Activated CD4-positive, CD25-positive, alpha-beta regulatory T cell (primary cell): Measurements from ENCODE around the gene HECA.
"Not testable (repeated sequence)": the region's sequence is repeated elsewhere in the genome, so short reads cannot be mapped to it uniquely, and the experiment has no call there.

Experiments used
- DNase-seq, 4 experiments: peaks; one replicate each; lab custom pipeline; 2025; lab: John Stamatoyannopoulos, UW

The HECA gene

DNA sequence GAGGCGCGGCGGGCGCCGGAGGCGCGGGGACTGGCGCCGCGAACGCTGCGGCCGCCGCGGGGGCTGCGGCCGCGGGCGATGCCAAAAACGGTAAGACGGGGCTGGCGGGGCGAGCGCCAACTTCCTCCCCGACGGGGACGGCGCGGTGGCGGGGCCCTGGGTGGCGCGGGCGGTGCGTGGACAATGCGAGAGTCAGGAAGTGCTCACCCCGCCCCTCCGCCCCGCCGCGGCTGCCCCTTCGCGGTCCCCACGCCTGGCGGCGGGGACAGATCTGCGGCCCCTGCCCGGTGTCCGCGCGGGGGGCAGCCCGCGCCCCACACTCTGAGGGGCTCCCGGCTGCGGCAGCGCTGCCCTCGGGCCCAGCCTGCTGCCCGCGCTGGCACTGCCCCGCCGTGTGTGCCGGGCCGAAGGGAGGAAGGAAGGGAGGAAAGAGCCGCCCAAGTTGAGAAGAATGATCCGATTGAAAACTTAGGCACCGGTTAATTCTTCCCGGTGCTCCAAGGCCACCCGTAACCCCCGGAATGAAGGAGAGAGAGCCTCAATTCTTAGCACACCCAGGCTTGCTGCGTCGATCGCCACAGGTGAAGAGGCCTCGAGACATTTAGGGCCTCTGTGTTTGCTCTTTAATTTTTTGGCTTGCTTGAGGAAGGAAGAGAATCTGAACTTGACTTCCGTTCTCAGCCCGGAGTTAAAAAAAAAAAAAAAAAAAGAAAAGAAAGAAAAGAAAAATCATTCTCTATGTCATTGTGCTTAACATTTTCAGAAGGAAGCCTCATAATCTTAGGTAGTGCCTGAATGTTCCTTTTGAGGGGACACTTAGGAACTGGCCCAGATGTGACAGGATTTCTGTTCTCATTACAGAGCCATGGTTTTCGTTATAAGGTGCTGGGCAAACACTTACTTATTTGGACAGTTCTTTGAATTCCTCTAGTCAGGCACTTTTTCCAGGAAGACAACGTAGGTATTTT, 982 bp downstream of the HECA start:
- peak; percentile 27 to 51 (median 40) for DNase-seq

DNA sequence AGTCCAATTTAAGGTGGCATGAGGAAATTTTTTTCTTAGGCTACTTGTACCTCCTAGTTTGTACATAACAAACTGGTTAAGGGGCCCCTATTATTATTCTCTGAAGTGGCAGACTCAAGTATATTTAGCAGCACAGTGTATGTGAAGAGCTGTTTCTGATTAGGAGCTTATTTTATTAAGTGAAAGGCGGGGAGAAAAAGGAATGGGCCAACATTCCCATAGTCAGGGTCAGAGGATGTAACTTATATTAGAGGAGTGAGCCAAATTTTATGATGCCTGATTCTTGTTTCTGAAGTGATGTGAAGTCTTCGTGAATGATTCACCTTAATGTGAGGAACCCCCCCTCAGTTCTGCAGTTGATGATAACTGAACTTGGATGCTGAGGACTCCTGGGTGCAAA, 2.8 kb downstream of the HECA start:
- DNase-seq = no peak

GRCh38 chr6:139140854-139141253, 6.0 kb downstream of the HECA start:
- not testable (repeated sequence) for DNase-seq

GRCh38 chr6:139142262-139142661, 7.4 kb downstream of the HECA start:
- no peak for DNase-seq

DNA sequence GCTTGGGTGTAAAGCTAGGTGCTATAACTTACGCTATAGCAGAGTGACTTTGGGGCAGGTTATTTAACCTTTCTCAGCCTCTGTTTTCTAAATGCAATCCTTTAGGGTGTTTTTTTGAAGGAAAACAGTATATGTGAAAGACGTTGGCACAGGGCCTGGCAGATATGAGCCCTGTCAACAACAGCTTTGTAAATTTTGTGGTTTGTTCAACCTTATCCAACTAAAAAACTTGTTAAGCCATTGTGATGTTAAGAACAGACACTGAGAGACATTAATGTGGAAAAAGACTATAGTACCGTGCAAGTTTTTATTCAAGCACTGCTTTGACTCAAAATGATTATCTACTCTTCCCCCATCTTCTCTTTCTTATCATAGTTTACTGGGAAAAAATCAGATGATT, 8.2 kb downstream of the HECA start:
- no peak for DNase-seq

GRCh38 chr6:139144490-139145085, 9.7 kb downstream of the HECA start:
- DNase-seq = no peak

DNA sequence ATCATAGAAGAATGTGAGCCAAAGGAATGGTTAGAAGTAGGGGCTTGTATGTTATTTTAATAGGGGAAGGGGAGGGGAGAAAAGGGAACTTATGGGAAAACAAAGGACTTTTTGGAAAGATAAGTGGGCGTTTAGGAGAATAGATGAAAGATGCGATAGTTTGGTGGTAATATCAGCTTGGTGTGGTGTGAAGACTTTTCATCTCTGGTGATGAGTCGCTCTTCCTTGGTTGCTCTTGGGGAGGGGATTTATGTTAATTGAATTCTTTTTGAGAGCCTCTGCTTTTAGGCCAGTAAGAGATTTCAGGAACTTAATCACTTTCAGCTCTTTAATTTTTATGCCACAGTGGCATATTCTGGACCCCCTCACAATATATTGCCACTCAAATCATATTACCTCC, 10.8 kb downstream of the HECA start:
- no peak for DNase-seq

GRCh38 chr6:139146317-139146726, 11.4 kb downstream of the HECA start:
- no peak for DNase-seq

DNA sequence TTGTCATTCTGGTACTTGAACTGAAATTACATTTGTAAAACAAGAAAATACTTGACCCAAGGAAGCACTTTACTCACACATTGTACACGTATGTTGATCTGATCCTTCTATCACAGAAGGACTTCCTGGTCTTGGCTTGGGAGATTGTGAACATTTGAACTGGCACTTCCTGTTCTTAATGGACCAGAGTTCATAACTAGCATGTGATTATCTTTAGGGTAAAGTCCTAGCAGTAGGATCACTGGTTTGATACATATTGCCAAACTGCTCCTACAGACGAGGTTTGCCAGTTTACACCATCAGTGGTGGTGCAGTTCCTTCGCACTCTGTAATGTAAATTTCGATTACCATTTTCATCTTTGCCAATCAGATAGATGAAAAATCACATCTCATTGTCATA, 12.7 kb downstream of the HECA start:
- DNase-seq = no peak

GRCh38 chr6:139148557-139149235, 13.8 kb downstream of the HECA start:
- no peak for DNase-seq

DNA sequence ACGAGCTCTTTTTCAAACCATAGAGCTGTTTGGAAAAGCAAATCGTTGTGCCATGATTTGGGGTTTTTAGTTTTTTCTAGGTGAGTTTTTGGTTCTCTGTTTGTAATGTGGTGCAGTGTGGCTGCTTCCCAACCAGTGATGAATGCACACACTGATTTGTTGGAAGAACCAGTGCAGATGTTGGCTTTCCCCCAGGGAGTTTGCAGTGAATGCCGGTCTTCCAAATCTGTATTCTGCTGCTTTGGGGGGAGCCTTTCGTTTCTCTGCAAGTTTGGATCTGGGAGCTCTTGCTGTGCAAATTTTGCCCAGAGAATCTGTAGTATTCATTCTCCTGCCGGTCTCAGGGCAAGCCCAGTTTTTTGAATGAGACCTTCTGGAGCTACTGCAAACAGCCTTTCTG, 14.5 kb downstream of the HECA start:
- no peak for DNase-seq

DNA sequence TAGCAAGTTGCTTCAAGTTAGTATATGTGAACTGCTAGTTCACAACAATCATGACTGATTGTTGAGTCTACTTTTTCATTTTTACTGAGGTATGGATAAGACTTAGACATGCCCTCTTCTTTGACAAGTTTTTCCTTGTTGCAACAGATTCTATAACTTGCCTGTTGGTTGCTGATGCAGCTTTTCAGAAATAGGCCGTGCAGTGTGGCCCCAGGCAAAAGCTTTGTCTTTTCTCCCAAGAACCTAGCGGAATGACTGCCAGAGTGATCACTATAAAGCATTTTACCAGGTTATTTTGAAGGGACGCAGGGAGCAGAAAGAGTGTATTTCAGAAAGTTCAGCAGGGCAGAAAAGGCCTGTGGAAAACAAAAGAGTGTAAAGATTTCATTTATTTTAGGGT, 16.0 kb downstream of the HECA start:
- no peak for DNase-seq

DNA sequence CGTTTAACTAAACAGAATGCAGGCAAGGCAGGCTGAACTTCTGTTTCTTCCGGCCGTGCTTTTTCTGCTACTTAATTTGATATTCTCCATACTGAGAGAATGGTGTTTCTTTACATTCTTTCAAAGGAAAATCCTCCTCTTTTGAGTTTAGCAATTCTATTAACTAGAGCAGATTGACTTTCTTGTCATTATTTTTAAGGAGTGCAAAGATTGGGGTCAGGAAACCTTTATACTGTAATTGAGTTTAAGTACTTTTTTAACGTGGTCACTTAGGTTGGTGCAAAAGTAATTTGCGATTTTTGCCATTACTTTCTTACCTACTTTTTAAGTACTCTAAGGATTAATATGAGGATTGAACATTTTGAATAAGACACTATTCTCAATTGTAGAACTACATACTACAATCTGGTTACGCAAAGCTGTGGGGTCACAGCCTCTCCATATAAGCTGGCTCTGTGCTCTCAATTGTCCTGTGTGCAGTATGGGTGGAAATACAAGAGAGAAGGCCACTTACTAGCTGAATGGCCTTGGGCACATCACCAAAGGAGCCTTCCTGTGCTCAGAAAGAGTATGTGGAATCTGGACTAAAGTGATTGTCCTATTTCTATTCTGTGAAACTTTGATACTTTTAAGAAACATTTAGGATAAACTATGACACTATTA, 16.7 kb downstream of the HECA start:
- no peak for DNase-seq

- DNase-seq = no peak
These were observed 17.4 kb downstream of the HECA start for GRCh38 chr6:139152088-139152891.

DNA sequence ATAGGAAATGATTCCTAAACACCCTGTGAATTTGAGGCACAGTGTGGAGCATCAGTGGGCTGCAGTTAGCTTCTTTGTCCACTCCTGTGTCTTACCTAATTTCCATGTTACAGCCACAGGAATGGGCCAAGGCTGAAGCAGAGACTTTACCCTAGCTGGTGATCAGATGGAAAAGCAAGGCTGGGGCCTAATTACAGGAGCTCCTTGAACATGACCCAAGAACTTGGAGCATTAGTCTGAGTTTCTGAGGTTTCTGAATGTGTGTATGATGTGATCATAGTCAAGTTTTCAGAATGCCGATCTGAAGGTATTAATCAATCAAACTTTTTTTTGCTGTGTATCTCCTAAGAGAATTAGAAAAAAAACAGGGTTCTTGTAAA, 18.0 kb downstream of the HECA start:
- no peak for DNase-seq

DNA sequence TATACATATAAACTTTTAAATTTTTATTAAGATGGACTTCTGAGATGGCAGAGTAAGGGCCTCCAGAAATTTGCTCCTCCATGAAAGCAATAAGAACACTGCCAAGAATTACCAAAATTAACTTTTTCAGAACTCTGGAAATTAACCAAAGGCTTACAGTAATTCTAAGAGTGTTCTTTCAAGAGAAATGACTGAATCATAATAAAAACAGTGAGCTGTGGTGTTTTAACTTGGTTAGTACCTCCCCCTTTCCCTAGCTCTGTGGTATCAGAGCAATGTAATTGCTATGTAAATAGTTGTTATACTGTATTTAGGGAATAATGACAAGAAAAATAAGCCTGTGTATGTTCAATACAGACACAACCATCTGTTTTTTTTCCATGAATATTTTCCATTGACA, 19.0 kb downstream of the HECA start:
- DNase-seq = no peak

DNA sequence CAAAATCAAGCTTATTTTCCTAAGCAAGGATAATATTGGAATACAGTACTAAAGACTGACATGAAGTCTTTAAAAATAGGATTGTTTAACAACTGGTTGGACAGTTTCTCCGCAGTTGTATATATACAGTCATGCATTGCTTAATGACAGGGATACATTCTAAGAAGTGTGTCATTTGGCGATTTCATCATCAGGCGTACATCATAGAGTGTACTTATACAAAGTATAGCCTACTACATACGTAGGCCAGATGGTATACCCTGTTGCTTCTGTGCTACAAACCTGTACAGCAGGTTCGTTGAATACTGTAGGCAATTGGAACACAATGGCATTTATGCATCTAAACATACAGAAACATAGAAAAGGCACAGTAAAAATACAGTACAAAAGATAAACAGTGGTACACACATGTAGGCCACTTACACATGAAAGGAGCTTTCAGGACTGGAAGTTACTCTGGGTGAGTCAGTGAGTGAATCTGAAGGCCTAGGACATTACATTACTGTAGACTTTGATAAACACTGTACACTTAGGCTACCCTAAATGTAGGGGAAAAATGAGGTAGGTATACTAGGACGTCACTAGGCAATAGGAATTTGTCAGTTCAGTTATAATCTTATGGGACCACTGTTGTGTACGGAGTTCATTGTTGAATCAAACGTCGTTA, 20.1 kb downstream of the HECA start:
- no peak for DNase-seq

DNA sequence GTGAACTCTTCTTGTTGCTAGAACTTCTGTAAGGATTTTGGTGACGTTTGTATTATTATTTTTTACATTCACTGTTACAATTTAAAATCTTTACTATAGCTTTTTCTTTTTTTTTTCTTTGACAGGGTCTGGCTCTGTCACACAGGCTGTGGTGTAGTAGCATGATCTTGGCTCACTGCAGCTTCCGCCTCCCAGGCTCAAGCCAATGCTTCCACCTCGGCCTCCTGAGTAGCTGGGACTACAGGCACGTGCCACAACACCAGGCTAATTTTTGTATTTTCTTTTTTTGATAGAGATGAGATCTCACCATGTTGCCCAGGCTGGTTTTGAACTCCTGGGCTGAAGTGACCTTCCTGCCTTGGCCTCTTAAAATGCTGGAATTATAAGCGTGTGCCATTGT, 21.2 kb downstream of the HECA start:
- DNase-seq = no peak

GRCh38 chr6:139156551-139156950, 21.7 kb downstream of the HECA start:
- no peak for DNase-seq

- not testable (repeated sequence) for DNase-seq
These were observed 22.2 kb downstream of the HECA start for GRCh38 chr6:139157086-139157485.

DNA sequence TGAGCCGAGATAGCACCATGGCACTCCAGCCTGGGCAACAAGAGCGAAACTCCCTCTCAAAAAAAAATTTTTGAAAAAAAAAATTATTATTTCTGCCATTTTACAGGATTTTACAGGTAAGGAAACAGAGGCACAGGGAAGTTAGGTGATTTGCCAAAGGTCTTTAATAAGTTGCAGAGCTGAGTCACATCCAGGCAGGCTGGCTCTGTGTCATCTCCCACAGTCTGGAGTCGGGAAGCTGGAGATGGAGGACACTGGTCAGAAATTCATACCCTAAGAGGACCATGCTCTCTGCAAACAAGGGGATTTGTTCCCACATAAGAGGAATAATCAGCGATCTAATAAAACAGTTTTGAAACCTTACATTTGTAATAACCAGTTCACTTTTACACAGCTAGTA, 24.1 kb downstream of the HECA start:
- DNase-seq = no peak
